ENCODE data around the gene RNF19B.
"Not testable (repeated sequence)": the region's sequence is repeated elsewhere in the genome, so short reads cannot be mapped to it uniquely, and the experiment has no call there.

Gene RNF19B

GRCh38 chr1:32915766-32916706 lies 48.6 kb downstream of the RNF19B start:
- TF ChIP-seq CTCF (IDR thresholded peaks at IDR 0.05; ENCODE audit: control insufficient read depth, extremely low read depth, insufficient read depth): no peak
- no peak for DNase-seq (ENCODE audit: low read depth)
- no peak overlapping the region for H3K4me3 ChIP-seq (ENCODE audit: low read depth, low read length)

GRCh38 chr1:32910319-32910718 lies 54.3 kb downstream of the RNF19B start:
- no peak for TF ChIP-seq CTCF (IDR thresholded peaks at IDR 0.05; ENCODE audit: control insufficient read depth, extremely low read depth, insufficient read depth)
- H3K4me3 ChIP-seq (ENCODE audit: low read depth, low read length): no peak overlapping the region
- no peak for DNase-seq (ENCODE audit: low read depth)

GRCh38 chr1:32907435-32907834 lies 57.2 kb downstream of the RNF19B start:
- no peak for TF ChIP-seq CTCF (IDR thresholded peaks at IDR 0.05; ENCODE audit: control insufficient read depth, extremely low read depth, insufficient read depth)
- DNase-seq (ENCODE audit: low read depth): no peak
- H3K4me3 ChIP-seq (ENCODE audit: low read depth, low read length): no peak overlapping the region

GRCh38 chr1:32906654-32907053 lies 58.0 kb downstream of the RNF19B start:
- no peak for TF ChIP-seq CTCF (IDR thresholded peaks at IDR 0.05; ENCODE audit: control insufficient read depth, extremely low read depth, insufficient read depth)
- DNase-seq (ENCODE audit: low read depth): no peak
- H3K4me3 ChIP-seq (ENCODE audit: low read depth, low read length): no peak overlapping the region

DNA sequence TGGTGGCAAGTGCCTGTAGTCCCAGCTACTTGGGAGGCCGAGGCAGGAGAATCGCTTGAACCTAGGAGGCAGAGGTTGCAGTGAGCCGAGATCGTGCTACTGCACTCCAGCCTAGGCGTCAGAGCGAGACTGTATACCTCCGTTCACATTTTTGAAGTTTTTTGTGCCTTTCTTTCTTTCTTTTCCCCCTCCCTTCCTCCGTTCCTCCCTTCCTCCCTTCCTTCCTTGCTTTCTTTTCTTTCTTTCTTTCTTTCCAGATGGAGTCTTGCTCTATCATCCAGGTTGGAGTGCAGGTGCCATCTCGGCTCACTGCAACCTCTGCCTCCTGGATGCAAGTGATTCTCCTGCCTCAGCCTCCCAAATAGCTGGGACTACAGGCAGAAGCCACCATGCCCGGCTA lies 59.0 kb downstream of the RNF19B start:
- DNase-seq (ENCODE audit: low read depth): not testable (repeated sequence)

GRCh38 chr1:32904797-32905196 lies 59.8 kb downstream of the RNF19B start:
- no peak overlapping the region for H3K4me3 ChIP-seq (ENCODE audit: low read depth, low read length)
- no peak for TF ChIP-seq CTCF (IDR thresholded peaks at IDR 0.05; ENCODE audit: control insufficient read depth, extremely low read depth, insufficient read depth)
- peak; percentile 25 for DNase-seq (ENCODE audit: low read depth)

More for the DNA sequence above, 59.0 kb downstream of the RNF19B start:
- not testable (repeated sequence) for H3K4me3 ChIP-seq (ENCODE audit: low read depth, low read length)

DNA sequence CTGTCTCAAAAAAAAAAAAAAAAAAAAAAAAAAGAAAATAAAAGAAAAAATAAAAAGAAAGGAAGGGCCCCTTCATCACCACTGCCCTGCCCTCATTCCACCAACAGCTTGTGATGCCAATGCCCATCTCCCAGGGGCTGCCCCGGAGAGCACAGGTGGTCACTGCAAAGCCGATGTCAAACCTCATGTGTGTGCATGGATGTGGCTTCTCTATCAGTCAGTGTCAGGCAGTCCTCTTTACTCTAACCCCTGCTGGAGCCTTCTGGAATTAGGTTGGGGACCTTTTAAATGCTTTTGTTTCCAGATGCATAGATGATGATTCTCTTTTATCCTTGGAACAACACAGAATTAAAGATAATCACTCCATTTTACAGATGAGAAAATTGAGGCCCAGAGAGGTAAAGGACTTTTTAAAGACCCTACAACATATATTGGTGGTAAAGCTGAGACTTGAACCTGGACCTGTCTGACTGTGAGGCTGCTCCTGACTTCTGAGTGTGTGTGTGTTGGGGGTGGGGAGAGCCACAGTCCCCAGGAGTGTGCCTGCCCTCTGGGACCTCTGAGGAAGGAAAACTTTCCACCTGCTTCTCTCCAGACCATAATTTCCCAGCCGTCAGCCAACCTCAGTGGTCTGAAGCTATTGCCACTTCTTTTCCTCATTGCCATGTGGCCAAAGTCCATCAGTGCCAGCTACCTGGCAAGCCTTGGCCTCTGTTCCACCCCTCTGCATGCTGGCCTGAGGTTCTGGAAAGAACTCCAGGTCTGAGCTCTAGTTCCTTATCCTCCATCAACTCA lies 60.4 kb downstream of the RNF19B start:
- no peak overlapping the region for H3K4me3 ChIP-seq (ENCODE audit: low read depth, low read length)
- peak; percentile 38 for DNase-seq (ENCODE audit: low read depth)
- TF ChIP-seq CTCF (IDR thresholded peaks at IDR 0.05; ENCODE audit: control insufficient read depth, extremely low read depth, insufficient read depth): no peak
